ENCODE results near the gene GPR52. TPM values are rescaled to one million over a fixed set of nuclear protein-coding genes. Genes with fewer than 3 reads are reported as not detected.

Gene GPR52
- total RNA-seq, 1 donor from 2014 or later: 0.94 TPM

DNA sequence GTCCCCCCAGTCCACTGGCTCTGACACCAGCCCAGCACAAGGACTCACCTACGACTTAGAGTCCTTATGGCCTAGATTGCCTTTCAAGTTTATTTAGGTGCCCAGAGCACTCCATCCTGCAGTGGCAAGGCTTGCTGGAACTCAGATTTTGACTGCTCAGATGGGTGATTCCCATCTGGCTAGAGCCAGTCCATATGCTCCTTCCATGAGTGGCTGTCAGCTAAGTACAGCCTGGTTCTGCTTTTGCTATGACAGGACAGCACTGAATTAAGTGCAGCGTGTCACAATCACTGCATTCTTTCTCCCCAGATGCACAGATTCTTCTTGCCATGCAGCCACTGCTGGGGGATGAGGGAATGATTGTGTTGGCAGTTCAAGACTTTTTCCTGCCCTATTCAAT, 43.8 kb downstream of the GPR52 start:
- no peak overlapping the region for H3K4me3 Mint-ChIP-seq
- no peak overlapping the region for H3K27ac Mint-ChIP-seq
- H3K9me3 Mint-ChIP-seq: no peaks in the 10 kb centered on the region

DNA sequence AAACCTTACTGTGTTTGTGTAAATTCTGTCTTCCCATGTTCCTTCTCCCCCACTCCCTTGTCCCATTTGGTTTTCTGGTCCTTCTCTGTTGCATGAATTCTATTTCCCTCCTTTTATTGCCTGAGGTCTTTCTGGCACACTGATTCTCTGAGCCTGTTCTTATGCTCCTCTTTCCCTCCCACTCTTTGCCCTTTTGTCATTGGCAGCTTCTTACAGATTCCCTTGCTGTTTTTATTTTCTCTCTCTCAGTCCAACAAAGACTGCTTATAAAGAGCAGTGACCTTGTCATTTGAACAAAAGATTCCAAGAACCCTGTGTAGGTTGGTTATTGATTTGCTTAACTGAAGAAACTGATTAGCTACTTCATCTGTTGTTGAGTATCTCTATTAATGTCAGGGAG, 49.7 kb downstream of the GPR52 start:
- Mint-ChIP-seq H3K27ac (no peak overlapping the region), H3K36me3 (no peaks in the 10 kb centered on the region), H3K4me3 (no peak overlapping the region), H3K9me3 (no peaks in the 10 kb centered on the region), H3K4me1 (ENCODE audit: unreplicated experiment) (peaks cover 5% of the 10 kb centered on the region), H3K27me3 (no peaks in the 10 kb centered on the region)
- DNase-seq (ENCODE audit: extremely low spot score, unreplicated experiment): no peak
- TF ChIP-seq, protein P1, sequence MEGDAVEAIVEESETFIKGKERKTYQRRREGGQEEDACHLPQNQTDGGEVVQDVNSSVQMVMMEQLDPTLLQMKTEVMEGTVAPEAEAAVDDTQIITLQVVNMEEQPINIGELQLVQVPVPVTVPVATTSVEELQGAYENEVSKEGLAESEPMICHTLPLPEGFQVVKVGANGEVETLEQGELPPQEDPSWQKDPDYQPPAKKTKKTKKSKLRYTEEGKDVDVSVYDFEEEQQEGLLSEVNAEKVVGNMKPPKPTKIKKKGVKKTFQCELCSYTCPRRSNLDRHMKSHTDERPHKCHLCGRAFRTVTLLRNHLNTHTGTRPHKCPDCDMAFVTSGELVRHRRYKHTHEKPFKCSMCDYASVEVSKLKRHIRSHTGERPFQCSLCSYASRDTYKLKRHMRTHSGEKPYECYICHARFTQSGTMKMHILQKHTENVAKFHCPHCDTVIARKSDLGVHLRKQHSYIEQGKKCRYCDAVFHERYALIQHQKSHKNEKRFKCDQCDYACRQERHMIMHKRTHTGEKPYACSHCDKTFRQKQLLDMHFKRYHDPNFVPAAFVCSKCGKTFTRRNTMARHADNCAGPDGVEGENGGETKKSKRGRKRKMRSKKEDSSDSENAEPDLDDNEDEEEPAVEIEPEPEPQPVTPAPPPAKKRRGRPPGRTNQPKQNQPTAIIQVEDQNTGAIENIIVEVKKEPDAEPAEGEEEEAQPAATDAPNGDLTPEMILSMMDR (conservative IDR thresholded peaks at IDR 0.05): no peak

More for the DNA sequence above, 43.8 kb downstream of the GPR52 start:
- H3K36me3 Mint-ChIP-seq: no peaks in the 10 kb centered on the region
- no peak for DNase-seq (ENCODE audit: extremely low spot score, unreplicated experiment)
- no peaks in the 10 kb centered on the region for H3K4me1 Mint-ChIP-seq (ENCODE audit: unreplicated experiment)
- H3K27me3 Mint-ChIP-seq: no peaks in the 10 kb centered on the region
- TF ChIP-seq, protein P1 (conservative IDR thresholded peaks at IDR 0.05): no peak
